WTC11 (cell line): ENCODE data around the gene RIPOR2. TPM values are rescaled to one million over a fixed set of nuclear protein-coding genes. Genes with fewer than 3 reads are reported as not detected.

ENCODE experiments used
- ATAC-seq: fragments of 200-7000 bp; cut with Tn5 transposase; 2 replicates; pipeline ENCODE4 v1.10.0; 2021; ENCODE audit warnings: mild to moderate bottlenecking, moderate library complexity
- CTCF ChIA-PET: fragments of 300-600 bp; sonication (Branson Sonifier 250); formaldehyde crosslinking; loops from one replicate; lab custom pipeline; 2021; ENCODE audit warnings: antibody characterized with exemption; lab: Charles Lee
- POLR2A ChIA-PET: fragments of 350-600 bp; sonication (Branson Sonifier 250); formaldehyde crosslinking; loops from one replicate; lab custom pipeline; 2021; ENCODE audit warnings: antibody characterized with exemption; lab: Charles Lee
- DNase-seq: peaks from one replicate; pipeline ENCODE4 v3.0.0; 2021; ENCODE audit warnings: low spot score
- H3K27ac Mint-ChIP-seq: 2 replicates; pipeline ENCODE4 v1.8.0; 2021; ENCODE audit warnings: mixed read lengths
- H3K27me3 Mint-ChIP-seq: 2 replicates; pipeline ENCODE4 v1.8.0; 2021; ENCODE audit warnings: low read depth, mild to moderate bottlenecking, moderate library complexity, mixed read lengths
- H3K36me3 Mint-ChIP-seq: 2 replicates; pipeline ENCODE4 v1.8.0; 2021; ENCODE audit warnings: mixed read lengths
- H3K4me1 Mint-ChIP-seq: 2 replicates; pipeline ENCODE4 v1.8.0; 2022; ENCODE audit warnings: mixed read lengths
- H3K4me3 Mint-ChIP-seq: 2 replicates; pipeline ENCODE4 v1.8.0; 2021; ENCODE audit warnings: mild to moderate bottlenecking, moderate library complexity, mixed read lengths
- H3K9me3 Mint-ChIP-seq: 2 replicates; pipeline ENCODE4 v1.8.0; 2021; ENCODE audit warnings: mixed read lengths
- ATF3 ChIP-seq: sonication (generic); formaldehyde crosslinking; conservative IDR thresholded peaks from 2 replicates; pipeline ENCODE4 v1.8.1; 2022; ENCODE audit warnings: mild to moderate bottlenecking, missing genetic modification reagents
- ATF6 ChIP-seq: sonication (generic); formaldehyde crosslinking; IDR thresholded peaks from 2 replicates; pipeline ENCODE4 v1.8.1; 2023; ENCODE audit warnings: mild to moderate bottlenecking, missing genetic modification reagents
- E2F4 ChIP-seq: sonication (generic); formaldehyde crosslinking; IDR thresholded peaks from 2 replicates; pipeline ENCODE4 v1.8.1; 2022; ENCODE audit warnings: low read depth, mild to moderate bottlenecking, moderate library complexity, missing genetic modification reagents, borderline replicate concordance
- ELF4 ChIP-seq: sonication (generic); formaldehyde crosslinking; IDR thresholded peaks from 2 replicates; pipeline ENCODE4 v1.8.1; 2022; ENCODE audit warnings: low read depth, mild to moderate bottlenecking, moderate library complexity, missing genetic modification reagents
- EMX1 ChIP-seq: fragments of 250-450 bp; sonication (Bioruptor Pico); IDR thresholded peaks from 2 replicates; pipeline ENCODE4 v1.8.0; 2021; ENCODE audit warnings: mild to moderate bottlenecking
- NFATC4 ChIP-seq: fragments of 250-450 bp; sonication (Bioruptor Pico); IDR thresholded peaks from 2 replicates; pipeline ENCODE4 v1.9.0; 2021; ENCODE audit warnings: mild to moderate bottlenecking
- NR1H2 ChIP-seq: sonication (generic); formaldehyde crosslinking; IDR thresholded peaks from 2 replicates; pipeline ENCODE4 v1.9.0; 2021; ENCODE audit warnings: mild to moderate bottlenecking, moderate library complexity, missing genetic modification reagents
- NR2C2 ChIP-seq: sonication (generic); formaldehyde crosslinking; IDR thresholded peaks from 2 replicates; pipeline ENCODE4 v1.8.0; 2022; ENCODE audit warnings: mild to moderate bottlenecking, missing genetic modification reagents
- PREB ChIP-seq: sonication (generic); formaldehyde crosslinking; IDR thresholded peaks from 2 replicates; pipeline ENCODE4 v1.8.1; 2022; ENCODE audit warnings: mild to moderate bottlenecking, missing genetic modification reagents, moderate library complexity, borderline replicate concordance
- RELA ChIP-seq: sonication (generic); formaldehyde crosslinking; IDR thresholded peaks from 2 replicates; pipeline ENCODE4 v1.8.1; 2022; ENCODE audit warnings: missing genetic modification reagents, mild to moderate bottlenecking, borderline replicate concordance
- SMAD3 ChIP-seq: sonication (generic); formaldehyde crosslinking; IDR thresholded peaks from 2 replicates; pipeline ENCODE4 v1.8.0; 2022; ENCODE audit warnings: missing genetic modification reagents, mild to moderate bottlenecking, borderline replicate concordance
- TEAD1 ChIP-seq: sonication (generic); formaldehyde crosslinking; IDR thresholded peaks from 2 replicates; pipeline ENCODE4 v1.8.0; 2022; ENCODE audit warnings: mild to moderate bottlenecking, missing genetic modification reagents
- TP53 ChIP-seq: sonication (generic); formaldehyde crosslinking; IDR thresholded peaks from 2 replicates; pipeline ENCODE4 v1.8.1; 2023; ENCODE audit warnings: mild to moderate bottlenecking, missing genetic modification reagents
- ZNF263 ChIP-seq: sonication (generic); formaldehyde crosslinking; IDR thresholded peaks from 2 replicates; pipeline ENCODE4 v1.8.1; 2022; ENCODE audit warnings: low read depth, mild to moderate bottlenecking, moderate library complexity, missing genetic modification reagents
- ZNF423 ChIP-seq: fragments of 250-450 bp; sonication (Bioruptor Pico); IDR thresholded peaks from 2 replicates; pipeline ENCODE4 v2.1.2; 2022; ENCODE audit warnings: mild to moderate bottlenecking, moderate library complexity
- ZNF671 ChIP-seq: fragments of 250-450 bp; sonication (Bioruptor Pico); IDR thresholded peaks from 2 replicates; pipeline ENCODE4 v1.8.0; 2021; ENCODE audit warnings: mild to moderate bottlenecking
- ZSCAN18 ChIP-seq: fragments of 250-450 bp; sonication (Bioruptor Pico); IDR thresholded peaks from 2 replicates; pipeline ENCODE4 v2.1.2; 2022; ENCODE audit warnings: mild to moderate bottlenecking, moderate library complexity
- total RNA-seq: library from RNA; stranded (reverse); gene quantifications from 3 replicates; pipeline ENCODE4 v1.2.3, GENCODE V29; 2021
- TF ChIP-seq, protein P1 (sequence below): sonication (generic); formaldehyde crosslinking; IDR thresholded peaks from 2 replicates; pipeline ENCODE4 v1.8.1; 2023; ENCODE audit warnings: mild to moderate bottlenecking, moderate library complexity, missing genetic modification reagents
- TF ChIP-seq, protein P2 (sequence below): sonication (generic); formaldehyde crosslinking; IDR thresholded peaks from 2 replicates; pipeline ENCODE4 v1.8.1; 2023; ENCODE audit warnings: mild to moderate bottlenecking, missing genetic modification reagents
- TF ChIP-seq, protein P3 (sequence below): sonication (generic); formaldehyde crosslinking; IDR thresholded peaks from 2 replicates; pipeline ENCODE4 v1.8.1; 2022; ENCODE audit warnings: mild to moderate bottlenecking, moderate library complexity, missing genetic modification reagents

The RIPOR2 gene
- total RNA-seq, 1 experiment from 2014 or later = 13.5 TPM

DNA sequence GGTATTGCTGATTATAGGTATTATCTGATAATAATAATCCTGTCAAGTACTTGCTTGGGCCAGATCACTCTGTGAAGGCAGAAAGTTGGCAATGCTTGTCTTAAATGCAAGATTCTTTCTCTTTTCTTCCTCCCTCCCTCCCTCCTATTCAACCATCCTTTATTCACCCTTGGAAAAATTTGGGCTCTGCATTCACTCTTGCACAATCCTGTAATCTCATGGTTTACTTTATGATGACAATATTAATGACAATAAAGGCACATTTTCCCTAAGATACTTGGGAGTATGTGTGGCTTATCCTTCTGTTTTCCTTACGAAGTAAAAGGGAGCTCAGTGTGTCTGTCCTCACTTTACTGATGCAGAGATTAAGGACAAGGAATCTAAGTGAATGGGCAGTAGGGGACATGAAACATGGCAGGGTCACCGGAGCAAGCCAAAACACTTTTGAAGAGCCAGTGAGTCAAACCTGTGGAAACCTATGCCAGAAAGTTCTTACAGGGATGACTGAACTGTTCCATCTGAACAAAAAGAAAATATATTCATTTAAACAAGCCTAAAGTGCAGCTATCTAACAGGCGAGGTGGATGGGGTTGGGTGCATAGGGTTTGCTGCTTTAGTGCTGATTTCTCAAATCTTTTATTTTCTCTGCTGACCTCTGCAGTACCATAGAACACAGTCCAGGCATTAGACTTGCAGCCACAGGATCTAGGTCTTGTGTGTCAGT lies 14.6 kb upstream of the RIPOR2 start:
- DNase-seq = no peak
- ATAC-seq = no peak
- ChIA-PET CTCF (interaction anchor here (0.8 kb wide), 1 partner anchor 42 kb away, joined by 3 read pairs; no protein-coding TSS in a partner anchor), POLR2A (no interaction called here)
- peaks cover under 1% of the 10 kb centered on the region; the same call in 1 of the 2 replicates for H3K36me3 Mint-ChIP-seq
- H3K4me3 Mint-ChIP-seq = no peak overlapping the region
- H3K27me3 Mint-ChIP-seq = no peaks in the 10 kb centered on the region
- peaks cover 9% of the 10 kb centered on the region for H3K9me3 Mint-ChIP-seq
- H3K27ac Mint-ChIP-seq = no peak overlapping the region
- peaks cover 18% of the 10 kb centered on the region for H3K4me1 Mint-ChIP-seq
- no peak for TF ChIP-seq TEAD1
- TF ChIP-seq SMAD3 (CRISPR knock-in tag) = no peak
- no peak for TF ChIP-seq PREB (CRISPR knock-in tag)
- TF ChIP-seq TP53 = no peak
- TF ChIP-seq ZNF423 (CRISPR knock-in tag) = no peak
- no peak for TF ChIP-seq ELF4 (CRISPR knock-in tag)
- TF ChIP-seq NFATC4 (CRISPR knock-in tag) = no peak
- no peak for TF ChIP-seq ZSCAN18 (CRISPR knock-in tag)
- TF ChIP-seq ATF3 = no peak

GRCh38 chr6:24949020-24949569 lies 13.3 kb upstream of the RIPOR2 start:
- no peak overlapping the region for H3K27ac Mint-ChIP-seq
- ATAC-seq = no peak
- peaks cover 21% of the 10 kb centered on the region for H3K9me3 Mint-ChIP-seq
- peaks cover 18% of the 10 kb centered on the region for H3K4me1 Mint-ChIP-seq
- H3K36me3 Mint-ChIP-seq = peaks cover 12% of the 10 kb centered on the region
- no peaks in the 10 kb centered on the region; the same call in 1 of the 2 replicates for H3K27me3 Mint-ChIP-seq
- DNase-seq = no peak
- H3K4me3 Mint-ChIP-seq = no peak overlapping the region
- ChIA-PET CTCF (no interaction called here), POLR2A (no interaction called here)
- TF ChIP-seq NR2C2 (CRISPR knock-in tag) (no peak), ATF6 (no peak), NR1H2 (CRISPR knock-in tag) (no peak), ZNF263 (no peak), RELA (CRISPR knock-in tag) (no peak), ZNF671 (CRISPR knock-in tag) (no peak), EMX1 (CRISPR knock-in tag) (no peak), SMAD3 (CRISPR knock-in tag) (no peak), E2F4 (no peak)
- TF ChIP-seq, protein P1, sequence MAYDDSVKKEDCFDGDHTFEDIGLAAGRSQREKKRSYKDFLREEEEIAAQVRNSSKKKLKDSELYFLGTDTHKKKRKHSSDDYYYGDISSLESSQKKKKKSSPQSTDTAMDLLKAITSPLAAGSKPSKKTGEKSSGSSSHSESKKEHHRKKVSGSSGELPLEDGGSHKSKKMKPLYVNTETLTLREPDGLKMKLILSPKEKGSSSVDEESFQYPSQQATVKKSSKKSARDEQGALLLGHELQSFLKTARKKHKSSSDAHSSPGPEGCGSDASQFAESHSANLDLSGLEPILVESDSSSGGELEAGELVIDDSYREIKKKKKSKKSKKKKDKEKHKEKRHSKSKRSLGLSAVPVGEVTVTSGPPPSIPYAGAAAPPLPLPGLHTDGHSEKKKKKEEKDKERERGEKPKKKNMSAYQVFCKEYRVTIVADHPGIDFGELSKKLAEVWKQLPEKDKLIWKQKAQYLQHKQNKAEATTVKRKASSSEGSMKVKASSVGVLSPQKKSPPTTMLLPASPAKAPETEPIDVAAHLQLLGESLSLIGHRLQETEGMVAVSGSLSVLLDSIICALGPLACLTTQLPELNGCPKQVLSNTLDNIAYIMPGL (CRISPR knock-in tag) = no peak
- TF ChIP-seq, protein P2, sequence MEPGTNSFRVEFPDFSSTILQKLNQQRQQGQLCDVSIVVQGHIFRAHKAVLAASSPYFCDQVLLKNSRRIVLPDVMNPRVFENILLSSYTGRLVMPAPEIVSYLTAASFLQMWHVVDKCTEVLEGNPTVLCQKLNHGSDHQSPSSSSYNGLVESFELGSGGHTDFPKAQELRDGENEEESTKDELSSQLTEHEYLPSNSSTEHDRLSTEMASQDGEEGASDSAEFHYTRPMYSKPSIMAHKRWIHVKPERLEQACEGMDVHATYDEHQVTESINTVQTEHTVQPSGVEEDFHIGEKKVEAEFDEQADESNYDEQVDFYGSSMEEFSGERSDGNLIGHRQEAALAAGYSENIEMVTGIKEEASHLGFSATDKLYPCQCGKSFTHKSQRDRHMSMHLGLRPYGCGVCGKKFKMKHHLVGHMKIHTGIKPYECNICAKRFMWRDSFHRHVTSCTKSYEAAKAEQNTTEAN (CRISPR knock-in tag) = no peak
- TF ChIP-seq, protein P3, sequence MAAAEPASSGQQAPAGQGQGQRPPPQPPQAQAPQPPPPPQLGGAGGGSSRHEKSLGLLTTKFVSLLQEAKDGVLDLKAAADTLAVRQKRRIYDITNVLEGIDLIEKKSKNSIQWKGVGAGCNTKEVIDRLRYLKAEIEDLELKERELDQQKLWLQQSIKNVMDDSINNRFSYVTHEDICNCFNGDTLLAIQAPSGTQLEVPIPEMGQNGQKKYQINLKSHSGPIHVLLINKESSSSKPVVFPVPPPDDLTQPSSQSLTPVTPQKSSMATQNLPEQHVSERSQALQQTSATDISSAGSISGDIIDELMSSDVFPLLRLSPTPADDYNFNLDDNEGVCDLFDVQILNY (CRISPR knock-in tag) = no peak
